SH-SY5Y (cell line): ENCODE results near the gene VSTM2L.

Experiments used
- GATA2 ChIP-seq: IDR thresholded peaks from 2 replicates; pipeline ENCODE4 v1.6.1; 2011; ENCODE audit warnings: mild to moderate bottlenecking, low read depth, low read length
- GATA3 ChIP-seq: IDR thresholded peaks from 2 replicates; pipeline ENCODE4 v1.6.1; 2011; ENCODE audit warnings: low read depth, mild to moderate bottlenecking, low read length, moderate library complexity

DNA sequence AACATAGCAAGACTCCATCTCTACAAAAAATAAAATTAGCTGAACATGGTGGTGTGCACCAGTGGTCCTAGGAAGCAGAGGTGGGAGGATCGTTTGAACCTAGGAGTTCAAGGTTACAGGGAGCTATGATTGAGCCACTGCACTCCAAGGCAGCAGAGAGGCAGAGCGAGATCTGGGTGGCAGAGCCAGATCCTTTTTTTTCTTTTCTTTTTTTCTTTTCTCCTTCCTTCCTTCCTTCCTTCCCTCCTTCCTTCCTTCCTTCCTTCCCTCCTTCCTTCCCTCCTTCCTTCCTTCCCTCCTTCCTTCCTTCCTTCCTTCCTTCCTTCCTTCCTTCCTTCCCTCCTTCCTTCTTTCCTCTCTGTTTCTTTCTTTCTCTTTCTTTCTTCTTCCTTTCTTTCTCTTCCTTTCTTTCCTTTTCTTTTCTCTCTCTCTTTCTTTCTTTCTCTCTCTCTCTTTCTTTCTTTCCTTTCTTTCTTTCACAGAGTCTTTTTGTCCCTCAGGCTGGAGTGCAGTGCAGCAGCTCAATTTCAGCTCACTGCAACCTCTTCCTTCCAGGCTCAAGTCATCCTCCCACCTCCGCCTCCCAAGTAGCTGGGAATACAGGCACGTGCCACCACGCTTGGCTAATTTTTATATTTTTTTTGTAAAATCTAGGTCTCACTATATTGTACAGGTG is 9.2 kb upstream of the VSTM2L start:
- TF ChIP-seq GATA2 (no peak), GATA3 (no peak)
